Naive B cell (primary cell): ENCODE results near the gene ACOX1. TPM values are rescaled to one million over a fixed set of nuclear protein-coding genes. Genes with fewer than 3 reads are reported as not detected.

Experiments used
- ATAC-seq, 2 donors: fragments of 150-1000 bp; cut with Tn5 transposase; 2 replicates each; pipeline ENCODE4 v1.10.0; 2021; ENCODE audit warnings: low read depth in 2 of 2, mild to moderate bottlenecking in 2 of 2, moderate library complexity in 2 of 2
- DNase-seq: peaks from one replicate; pipeline ENCODE4 v3.0.0; 2022
- H3K27ac Mint-ChIP-seq, 6 donors: one replicate each; pipeline ENCODE4 v1.8.0; 2020 to 2022; ENCODE audit warnings: mild to moderate bottlenecking in 6 of 6, mixed read lengths in 6 of 6, moderate library complexity in 5 of 6, inconsistent platforms in 2 of 6
- H3K27me3 Mint-ChIP-seq, 3 donors: one replicate each; pipeline ENCODE4 v1.8.0; 2021 to 2022; ENCODE audit warnings: mixed read lengths in 3 of 3, mild to moderate bottlenecking in 1 of 3
- H3K36me3 Mint-ChIP-seq, 2 donors: one replicate each; pipeline ENCODE4 v1.8.0; 2020 to 2022; ENCODE audit warnings: mixed read lengths in 2 of 2, inconsistent platforms in 1 of 2, mild to moderate bottlenecking in 1 of 2
- H3K4me1 Mint-ChIP-seq, 3 donors: one replicate each; pipeline ENCODE4 v1.8.0; 2020 to 2022; ENCODE audit warnings: mixed read lengths in 3 of 3, inconsistent platforms in 1 of 3, mild to moderate bottlenecking in 1 of 3, moderate library complexity in 1 of 3
- H3K4me3 Mint-ChIP-seq, 8 donors: one replicate each; pipeline ENCODE4 v1.8.0; 2020 to 2022; ENCODE audit warnings: mild to moderate bottlenecking in 8 of 8, mixed read lengths in 8 of 8, moderate library complexity in 8 of 8, inconsistent platforms in 2 of 8
- H3K9me3 Mint-ChIP-seq, 7 donors: one replicate each; pipeline ENCODE4 v1.8.0; 2020 to 2022; ENCODE audit warnings: mixed read lengths in 7 of 7, mild to moderate bottlenecking in 5 of 7, inconsistent platforms in 2 of 7, moderate library complexity in 1 of 7
- polyA plus RNA-seq, 6 donors: library from polyadenylated mRNA; unstranded; fragments of 300-500 nt; fragmentation: Illumina TruSeq; gene quantifications; one replicate each; pipeline ENCODE4 v1.2.3, GENCODE V29; 2021; ENCODE audit warnings: low read depth in 6 of 6

The ACOX1 gene
- polyA plus RNA-seq, 6 donors from 2014 or later: 6.4 to 15.5 (median 10.6) TPM

DNA sequence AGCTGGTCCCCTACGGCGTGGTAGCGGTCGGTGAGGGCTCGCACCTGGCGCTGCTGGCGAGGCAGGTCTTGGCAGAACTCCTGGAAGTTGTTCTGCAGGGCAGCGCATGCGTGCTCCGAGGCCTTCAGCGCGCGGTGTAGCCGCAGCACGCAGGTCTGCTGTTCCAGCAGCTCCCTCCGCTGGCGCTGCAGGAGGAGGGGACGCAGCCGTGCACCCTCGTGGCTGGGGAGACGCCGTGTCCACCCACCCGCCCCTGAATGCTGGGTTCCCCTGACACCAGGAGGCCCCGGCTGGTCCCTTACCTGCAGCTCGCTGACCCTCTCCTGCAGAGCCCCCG is 35.9 kb upstream of the ACOX1 start:
- no peak overlapping the region for H3K27ac Mint-ChIP-seq
- H3K27me3 Mint-ChIP-seq: peaks cover 0 to 6% (median 0%) of the 10 kb centered on the region in 3 donors
- ATAC-seq (no peak), DNase-seq (no peak)
- H3K4me1 Mint-ChIP-seq: peaks cover 0 to 9% (median 5%) of the 10 kb centered on the region in 3 donors
- H3K9me3 Mint-ChIP-seq: no peaks in the 10 kb centered on the region
- H3K36me3 Mint-ChIP-seq: no peaks in the 10 kb centered on the region
- H3K4me3 Mint-ChIP-seq: no peak overlapping the region

DNA sequence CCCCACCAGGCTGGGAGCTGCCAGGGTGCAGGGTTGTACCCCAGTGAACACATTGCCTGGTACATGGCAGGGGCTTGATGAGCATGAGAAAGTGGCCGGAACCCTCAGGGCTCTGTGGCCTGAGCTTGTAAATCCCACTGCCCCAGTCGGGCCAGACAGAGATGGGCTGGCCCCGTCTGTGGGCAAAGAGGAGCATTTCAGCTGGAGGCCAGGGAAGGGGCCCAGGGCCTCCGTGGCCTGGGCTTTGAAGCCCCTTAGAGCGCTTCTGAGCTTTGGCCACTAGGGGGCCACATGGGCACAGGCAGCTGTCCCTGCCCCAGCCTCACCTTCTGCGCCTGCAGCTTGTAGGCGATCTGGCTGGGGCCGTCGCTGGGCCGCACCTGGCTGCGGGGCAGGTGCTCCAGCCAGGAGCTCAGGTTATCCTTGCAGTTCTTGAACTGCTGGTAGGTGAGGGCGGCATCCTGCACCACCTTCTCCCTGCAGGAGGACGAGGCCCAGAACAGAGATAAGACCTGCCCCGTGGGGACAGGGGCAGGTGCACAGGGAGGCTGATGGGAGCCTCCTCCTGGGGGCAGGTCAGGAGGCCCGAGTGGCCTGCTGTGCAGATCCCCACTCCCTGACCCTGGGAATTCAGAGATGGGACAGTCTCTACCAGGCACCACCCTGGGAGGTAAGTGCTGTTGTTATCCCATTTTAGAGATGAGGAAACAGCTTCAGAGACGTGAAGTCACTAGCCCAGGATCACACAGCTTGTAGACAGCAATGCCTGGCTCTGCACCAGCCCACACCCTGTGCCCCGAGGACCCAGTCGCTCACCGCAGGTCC is 35.3 kb upstream of the ACOX1 start:
- Mint-ChIP-seq H3K27ac (peak overlapping the region in 1 of 6 donors; percentile 9), H3K27me3 (peaks cover 0 to 6% (median 0%) of the 10 kb centered on the region in 3 donors), H3K9me3 (no peaks in the 10 kb centered on the region), H3K36me3 (no peaks in the 10 kb centered on the region), H3K4me1 (peaks cover 0 to 9% (median 5%) of the 10 kb centered on the region in 3 donors), H3K4me3 (no peak overlapping the region)
- peak; percentile 96 to 98 for ATAC-seq
- DNase-seq: peak; percentile 71

DNA sequence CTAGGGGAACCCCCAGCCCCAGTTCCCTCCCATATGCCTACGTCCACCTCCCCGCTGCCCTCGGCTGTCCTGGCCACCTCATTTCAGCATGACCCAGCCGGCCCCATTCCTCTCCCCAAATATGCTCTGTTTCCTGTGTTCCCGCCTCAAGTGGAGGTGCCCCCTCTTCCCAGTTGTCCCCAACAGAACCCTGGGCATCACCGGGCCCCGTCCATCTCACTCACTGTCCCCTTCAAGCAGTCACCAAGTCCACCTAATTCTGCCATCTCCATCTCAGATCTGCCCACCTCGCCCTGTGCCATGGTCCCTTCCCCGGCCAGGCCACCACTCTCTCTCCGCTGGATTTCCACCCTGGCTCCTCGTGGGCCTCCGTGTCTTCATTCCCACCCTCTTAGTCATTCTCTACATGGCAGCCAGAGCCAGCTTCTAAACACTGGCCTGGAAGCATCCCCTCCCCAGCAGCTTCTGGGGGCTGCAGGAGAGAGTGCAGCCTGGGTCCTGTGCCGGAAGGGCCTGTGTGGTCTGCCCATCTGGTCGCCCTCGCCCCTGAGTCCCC is 34.5 kb upstream of the ACOX1 start:
- H3K9me3 Mint-ChIP-seq: no peaks in the 10 kb centered on the region
- DNase-seq (no peak), ATAC-seq (no peak)
- H3K36me3 Mint-ChIP-seq: no peaks in the 10 kb centered on the region
- H3K27me3 Mint-ChIP-seq: peaks cover 0 to 6% (median 0%) of the 10 kb centered on the region in 3 donors
- no peak overlapping the region for H3K4me3 Mint-ChIP-seq
- peak overlapping the region in 1 of 6 donors; percentile 66 for H3K27ac Mint-ChIP-seq
- peaks cover 0 to 9% (median 5%) of the 10 kb centered on the region in 3 donors for H3K4me1 Mint-ChIP-seq

- no peak overlapping the region for H3K27ac Mint-ChIP-seq
- DNase-seq: no peak
- no peak for ATAC-seq
- H3K9me3 Mint-ChIP-seq: no peaks in the 10 kb centered on the region
- peaks cover 0 to 6% (median 0%) of the 10 kb centered on the region in 3 donors for H3K27me3 Mint-ChIP-seq
- peaks cover 0 to 9% (median 5%) of the 10 kb centered on the region in 3 donors for H3K4me1 Mint-ChIP-seq
- no peak overlapping the region for H3K4me3 Mint-ChIP-seq
- H3K36me3 Mint-ChIP-seq: no peaks in the 10 kb centered on the region
Observed at GRCh38 chr17:76011951-76012350, 33.0 kb upstream of the ACOX1 start.

GRCh38 chr17:76009969-76010661 is 31.1 kb upstream of the ACOX1 start:
- Mint-ChIP-seq H3K9me3 (no peaks in the 10 kb centered on the region), H3K27me3 (peaks cover 0 to 6% (median 0%) of the 10 kb centered on the region in 3 donors), H3K4me3 (no peak overlapping the region), H3K27ac (peak overlapping the region in 1 of 6 donors; percentile 50), H3K36me3 (no peaks in the 10 kb centered on the region), H3K4me1 (peaks cover 4 to 17% (median 10%) of the 10 kb centered on the region in 3 donors)
- no peak for DNase-seq
- no peak for ATAC-seq

DNA sequence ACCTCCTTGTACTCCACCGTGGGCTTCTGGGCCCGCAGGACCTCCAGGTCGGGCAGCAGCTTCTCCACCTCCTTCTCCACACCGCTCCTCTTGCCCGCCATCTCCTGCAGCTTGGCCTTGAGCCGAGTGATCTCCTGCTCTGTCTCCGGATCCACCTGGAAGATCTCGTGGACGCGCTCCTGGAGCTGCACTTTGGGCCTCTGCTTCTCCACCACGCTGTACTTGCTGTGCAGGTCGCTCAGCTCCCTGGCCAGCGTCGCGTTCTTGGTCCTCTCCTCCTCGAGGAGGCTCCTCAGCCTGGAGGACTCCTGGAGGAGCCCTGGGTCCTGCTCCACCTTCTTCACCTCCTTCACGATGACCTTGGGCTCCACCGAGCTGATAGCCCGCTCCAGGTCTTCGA is 30.5 kb upstream of the ACOX1 start:
- Mint-ChIP-seq H3K4me1 (peaks cover 4 to 17% (median 10%) of the 10 kb centered on the region in 3 donors), H3K4me3 (peak overlapping the region in 1 of 8 donors; percentile 54), H3K27ac (peak overlapping the region in 2 of 6 donors; percentile 50 to 85), H3K36me3 (no peaks in the 10 kb centered on the region), H3K27me3 (peaks cover 0 to 6% (median 0%) of the 10 kb centered on the region in 3 donors), H3K9me3 (no peaks in the 10 kb centered on the region)
- ATAC-seq (no peak), DNase-seq (no peak)

- ATAC-seq (no peak), DNase-seq (no peak)
- Mint-ChIP-seq H3K4me1 (peaks cover 4 to 10% (median 5%) of the 10 kb centered on the region in 3 donors), H3K36me3 (no peaks in the 10 kb centered on the region), H3K4me3 (no peak overlapping the region), H3K27ac (peak overlapping the region in 2 of 6 donors; percentile 39 to 85), H3K27me3 (no peaks in the 10 kb centered on the region), H3K9me3 (no peaks in the 10 kb centered on the region)
Observed at GRCh38 chr17:76008630-76009425, 29.9 kb upstream of the ACOX1 start.

DNA sequence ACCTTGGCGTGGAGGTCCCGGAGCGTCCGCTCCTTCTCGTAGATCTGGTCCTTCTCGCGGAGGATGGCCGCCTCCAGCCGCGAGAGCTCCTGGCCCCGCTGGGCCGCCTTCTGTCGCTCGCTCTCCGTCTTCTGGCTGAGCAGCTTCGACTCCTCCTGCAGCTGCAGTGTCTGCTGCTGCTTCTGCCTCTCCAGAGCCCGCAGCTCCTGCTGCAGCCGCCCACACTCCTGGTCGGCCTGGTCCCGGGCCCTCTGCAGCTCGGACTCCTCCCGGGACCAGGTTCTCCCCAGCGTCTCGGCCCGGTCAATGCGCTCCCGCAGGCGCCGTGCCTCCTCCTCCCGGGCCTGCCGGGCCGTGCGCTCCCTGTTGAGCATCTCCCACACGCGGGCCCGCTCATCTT is 29.2 kb upstream of the ACOX1 start:
- Mint-ChIP-seq H3K9me3 (no peaks in the 10 kb centered on the region), H3K36me3 (no peaks in the 10 kb centered on the region), H3K27me3 (no peaks in the 10 kb centered on the region), H3K4me3 (no peak overlapping the region), H3K4me1 (peaks cover 5 to 8% (median 7%) of the 10 kb centered on the region in 3 donors), H3K27ac (no peak overlapping the region)
- DNase-seq: no peak
- ATAC-seq: no peak

GRCh38 chr17:76007850-76008165 is 28.8 kb upstream of the ACOX1 start:
- Mint-ChIP-seq H3K36me3 (no peaks in the 10 kb centered on the region), H3K27me3 (no peaks in the 10 kb centered on the region), H3K4me3 (no peak overlapping the region), H3K4me1 (peaks cover 5 to 8% (median 8%) of the 10 kb centered on the region in 3 donors), H3K9me3 (no peaks in the 10 kb centered on the region), H3K27ac (no peak overlapping the region)
- DNase-seq (no peak), ATAC-seq (no peak)

- H3K36me3 Mint-ChIP-seq: no peaks in the 10 kb centered on the region
- peaks cover 5 to 8% (median 8%) of the 10 kb centered on the region in 3 donors for H3K4me1 Mint-ChIP-seq
- DNase-seq (no peak), ATAC-seq (no peak)
- H3K27me3 Mint-ChIP-seq: no peaks in the 10 kb centered on the region
- no peaks in the 10 kb centered on the region for H3K9me3 Mint-ChIP-seq
- H3K4me3 Mint-ChIP-seq: no peak overlapping the region
- H3K27ac Mint-ChIP-seq: no peak overlapping the region
Observed at GRCh38 chr17:76007131-76007849, 28.3 kb upstream of the ACOX1 start.

DNA sequence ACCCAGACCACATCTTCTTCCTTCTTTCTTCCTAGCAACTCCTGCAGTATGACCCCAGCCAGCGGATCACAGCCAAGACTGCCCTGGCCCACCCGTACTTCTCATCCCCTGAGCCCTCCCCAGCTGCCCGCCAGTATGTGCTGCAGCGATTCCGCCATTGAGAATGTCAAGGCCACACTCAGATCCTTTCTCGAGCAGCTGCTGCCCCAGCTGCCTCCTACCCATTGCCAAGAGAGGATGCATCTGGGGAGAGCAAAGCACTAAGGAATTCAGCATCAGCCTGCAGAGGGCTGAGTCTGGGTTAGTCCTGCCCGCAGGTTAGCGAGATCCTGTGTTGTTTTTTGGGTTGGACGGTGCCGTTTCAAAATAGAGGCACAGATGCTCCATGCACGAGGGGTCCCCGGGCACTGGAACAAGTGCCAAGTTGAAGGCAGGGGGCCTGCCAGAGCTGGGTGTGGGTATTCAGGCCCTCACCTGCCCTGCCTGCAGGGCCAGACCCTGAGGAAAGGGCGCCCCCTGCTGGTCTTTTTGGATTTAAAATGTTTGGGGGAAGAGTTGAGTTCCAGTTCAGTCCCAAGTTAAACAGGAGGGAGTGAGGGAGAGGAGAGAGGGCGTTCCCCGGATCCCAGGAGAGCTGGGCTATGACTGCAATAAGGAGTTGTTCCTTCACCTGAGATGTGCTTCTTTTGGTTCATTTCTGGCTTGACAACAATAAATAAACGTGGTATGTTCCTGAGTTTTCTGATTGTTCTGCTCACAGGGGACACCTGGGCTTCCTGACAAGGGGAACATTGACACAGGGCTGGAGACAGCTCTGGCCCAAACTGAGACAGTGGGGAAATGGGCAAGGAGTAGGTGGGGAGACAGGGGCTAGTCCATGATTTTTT is 26.5 kb upstream of the ACOX1 start:
- ATAC-seq (peak; percentile 75 to 85), DNase-seq (peak; percentile 74)
- Mint-ChIP-seq H3K4me1 (peaks cover 5 to 8% (median 8%) of the 10 kb centered on the region in 3 donors), H3K4me3 (no peak overlapping the region), H3K9me3 (no peaks in the 10 kb centered on the region), H3K27ac (peak overlapping the region in 5 of 6 donors; percentile 57 to 93 (median 80)), H3K27me3 (no peaks in the 10 kb centered on the region), H3K36me3 (no peaks in the 10 kb centered on the region)

DNA sequence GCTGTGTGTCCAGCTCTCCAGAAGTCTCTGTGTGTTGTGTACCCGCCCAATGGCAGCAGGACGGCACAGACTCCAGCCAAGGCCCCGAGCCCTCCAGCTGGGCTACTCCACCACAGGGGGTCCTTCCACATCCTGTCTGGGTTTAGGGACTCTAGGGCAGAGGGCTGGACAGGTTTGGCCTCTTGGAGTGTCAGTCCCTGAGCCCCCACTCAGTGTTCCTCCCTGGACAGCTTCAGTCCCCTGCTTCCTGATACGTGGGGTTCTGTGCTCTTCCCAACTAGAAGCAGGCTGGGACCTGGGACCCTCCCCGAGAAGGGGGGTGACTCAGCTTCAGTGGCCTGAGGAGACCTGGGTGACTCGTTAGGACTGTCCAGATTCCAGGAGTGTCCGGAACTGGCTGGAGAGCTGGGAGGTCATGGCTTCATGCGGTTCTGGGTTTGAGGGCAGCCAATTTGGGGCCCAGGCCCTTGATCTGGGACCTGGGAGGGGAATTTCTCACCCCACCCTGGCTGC is 25.8 kb upstream of the ACOX1 start:
- ATAC-seq (no peak), DNase-seq (no peak)
- H3K4me3 Mint-ChIP-seq: no peak overlapping the region
- no peaks in the 10 kb centered on the region for H3K36me3 Mint-ChIP-seq
- H3K27me3 Mint-ChIP-seq: no peaks in the 10 kb centered on the region
- peak overlapping the region in 1 of 6 donors; percentile 33 for H3K27ac Mint-ChIP-seq
- no peaks in the 10 kb centered on the region for H3K9me3 Mint-ChIP-seq
- H3K4me1 Mint-ChIP-seq: peaks cover 5 to 8% (median 8%) of the 10 kb centered on the region in 3 donors
